ENCODE measurements around the gene CUL9. TPM values are rescaled to one million over a fixed set of nuclear protein-coding genes. Genes with fewer than 3 reads are reported as not detected.

The CUL9 gene
- total and polyA plus RNA-seq, 2 donors (not counting 1 experiment from before 2014, with no cell fraction given) = 6.7 to 32.2 TPM

GRCh38 chr6:43254846-43255245, 72.8 kb downstream of the CUL9 start:
- Histone ChIP-seq H4K20me1 (ENCODE audit: control insufficient read depth, extremely low read depth, insufficient read depth, low read length) (no peaks in the 10 kb centered on the region), H3K27me3 (ENCODE audit: control insufficient read depth, insufficient read depth, low read length) (peaks cover 19% of the 10 kb centered on the region), H3K27ac (ENCODE audit: insufficient read depth, low read length) (no peak overlapping the region), H3K9ac (ENCODE audit: insufficient read depth, low read length) (no peak overlapping the region), H3K4me3 (replicated peaks in 1 of 4; ENCODE audit: control extremely low read depth in 1 of 4, insufficient read depth in 1 of 4, low read depth in 3 of 4, low read length in 4 of 4) (no peak overlapping the region), H3K4me2 (ENCODE audit: extremely low read depth, insufficient read depth, low read length) (no peak overlapping the region), H2AFZ (ENCODE audit: low read length) (no peak overlapping the region), H3K9me3 (ENCODE audit: control insufficient read depth, insufficient read depth, low read depth, low read length) (no peaks in the 10 kb centered on the region), H3K36me3 (ENCODE audit: control insufficient read depth, insufficient read depth, low read length) (no peaks in the 10 kb centered on the region), H3K79me2 (ENCODE audit: control insufficient read depth, insufficient read depth, low read length) (no peaks in the 10 kb centered on the region), H3K4me1 (ENCODE audit: control insufficient read depth, extremely low read depth, insufficient read depth, low read length) (no peaks in the 10 kb centered on the region)
- no peak for TF ChIP-seq CTCF (conservative IDR thresholded peaks at IDR 0.05 in 1 of 2, IDR thresholded peaks at IDR 0.05 in 1 of 2; ENCODE audit: low read depth in 1 of 2, low read length in 2 of 2)
- TF ChIP-seq EZH2 (IDR thresholded peaks at IDR 0.05; ENCODE audit: low read length, missing control alignments) = no peak
- no peak for DNase-seq (ENCODE audit: low read depth in 2 of 2)

DNA sequence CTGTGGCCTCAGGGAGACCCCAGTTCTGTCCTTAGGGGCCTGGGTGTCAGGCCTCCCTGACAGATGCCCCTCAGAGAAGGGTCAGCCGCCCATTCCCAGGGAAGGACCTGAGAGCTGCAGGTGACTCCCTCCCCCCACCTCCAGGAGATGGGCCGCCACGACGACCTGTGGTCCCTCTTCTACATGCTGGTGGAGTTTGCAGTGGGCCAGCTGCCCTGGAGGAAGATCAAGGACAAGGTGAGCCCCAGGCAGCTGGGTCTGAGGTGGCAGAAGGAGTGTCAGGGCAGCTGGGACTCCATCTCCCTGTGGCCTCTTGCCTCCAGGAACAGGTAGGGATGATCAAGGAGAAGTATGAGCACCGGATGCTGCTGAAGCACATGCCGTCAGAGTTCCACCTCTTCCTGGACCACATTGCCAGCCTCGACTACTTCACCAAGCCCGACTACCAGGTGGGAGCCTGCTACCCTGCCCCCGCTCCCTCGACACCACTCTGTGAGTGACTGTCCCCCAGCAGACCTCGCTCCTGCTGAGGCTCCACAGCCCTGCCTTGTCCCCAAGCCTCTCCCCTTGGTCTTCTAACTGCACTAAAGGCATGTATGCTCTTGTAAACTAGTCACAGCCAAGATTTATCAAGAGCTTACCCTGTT, 73.5 kb downstream of the CUL9 start:
- Histone ChIP-seq H3K27ac (ENCODE audit: insufficient read depth, low read length) (no peak overlapping the region), H3K36me3 (ENCODE audit: control insufficient read depth, insufficient read depth, low read length) (no peaks in the 10 kb centered on the region), H2AFZ (ENCODE audit: low read length) (no peak overlapping the region), H3K79me2 (ENCODE audit: control insufficient read depth, insufficient read depth, low read length) (no peaks in the 10 kb centered on the region), H4K20me1 (ENCODE audit: control insufficient read depth, extremely low read depth, insufficient read depth, low read length) (no peaks in the 10 kb centered on the region), H3K9me3 (ENCODE audit: control insufficient read depth, insufficient read depth, low read depth, low read length) (no peaks in the 10 kb centered on the region), H3K4me3 (replicated peaks in 1 of 4; ENCODE audit: control extremely low read depth in 1 of 4, insufficient read depth in 1 of 4, low read depth in 3 of 4, low read length in 4 of 4) (no peak overlapping the region), H3K4me1 (ENCODE audit: control insufficient read depth, extremely low read depth, insufficient read depth, low read length) (no peaks in the 10 kb centered on the region), H3K4me2 (ENCODE audit: extremely low read depth, insufficient read depth, low read length) (no peak overlapping the region), H3K9ac (ENCODE audit: insufficient read depth, low read length) (no peak overlapping the region), H3K27me3 (ENCODE audit: control insufficient read depth, insufficient read depth, low read length) (peaks cover 17% of the 10 kb centered on the region)
- TF ChIP-seq CTCF (conservative IDR thresholded peaks at IDR 0.05 in 1 of 2, IDR thresholded peaks at IDR 0.05 in 1 of 2; ENCODE audit: low read depth in 1 of 2, low read length in 2 of 2) = no peak
- no peak for TF ChIP-seq EZH2 (IDR thresholded peaks at IDR 0.05; ENCODE audit: low read length, missing control alignments)
- DNase-seq (ENCODE audit: low read depth in 2 of 2) = no peak

DNA sequence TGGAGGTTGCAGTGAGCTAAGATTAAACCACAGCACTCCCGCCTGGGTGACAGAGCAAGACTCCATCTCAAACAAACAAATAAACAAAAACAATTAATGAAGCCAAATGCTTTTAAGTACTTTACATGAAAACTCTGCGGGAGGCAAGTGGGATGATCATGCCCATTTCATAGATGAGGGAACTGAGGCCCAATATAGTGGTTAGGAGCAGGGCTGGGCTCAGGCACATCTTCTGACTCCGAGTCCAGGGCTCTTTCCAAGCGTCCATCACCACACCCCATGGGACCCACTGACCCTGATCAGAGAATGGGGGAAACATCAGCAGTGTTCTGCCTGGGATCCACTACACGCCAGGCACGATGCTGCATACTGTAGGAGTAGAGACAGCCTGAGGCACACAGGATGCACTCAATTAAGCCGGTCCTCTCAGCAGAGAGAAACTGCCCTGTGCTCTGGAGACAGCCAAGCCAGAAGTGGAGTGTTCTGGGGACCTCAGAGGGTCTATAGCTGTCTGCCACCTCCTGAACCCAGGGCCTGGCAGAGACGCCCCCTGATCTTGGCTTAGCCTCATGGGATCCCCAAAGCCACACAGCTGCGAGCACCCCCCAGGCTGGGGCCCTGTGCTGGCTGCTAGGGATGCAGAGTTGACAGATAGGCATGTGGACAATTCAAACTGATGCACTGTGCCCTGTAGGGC, 74.8 kb downstream of the CUL9 start:
- Histone ChIP-seq H3K9me3 (ENCODE audit: control insufficient read depth, insufficient read depth, low read depth, low read length) (no peaks in the 10 kb centered on the region), H3K36me3 (ENCODE audit: control insufficient read depth, insufficient read depth, low read length) (no peaks in the 10 kb centered on the region), H2AFZ (ENCODE audit: low read length) (no peak overlapping the region), H3K9ac (ENCODE audit: insufficient read depth, low read length) (no peak overlapping the region), H3K27ac (ENCODE audit: insufficient read depth, low read length) (no peak overlapping the region), H3K27me3 (ENCODE audit: control insufficient read depth, insufficient read depth, low read length) (peaks cover 6% of the 10 kb centered on the region), H4K20me1 (ENCODE audit: control insufficient read depth, extremely low read depth, insufficient read depth, low read length) (no peaks in the 10 kb centered on the region), H3K4me1 (ENCODE audit: control insufficient read depth, extremely low read depth, insufficient read depth, low read length) (no peaks in the 10 kb centered on the region), H3K4me2 (ENCODE audit: extremely low read depth, insufficient read depth, low read length) (no peak overlapping the region), H3K79me2 (ENCODE audit: control insufficient read depth, insufficient read depth, low read length) (no peaks in the 10 kb centered on the region), H3K4me3 (replicated peaks in 1 of 4; ENCODE audit: control extremely low read depth in 1 of 4, insufficient read depth in 1 of 4, low read depth in 3 of 4, low read length in 4 of 4) (no peak overlapping the region)
- DNase-seq (ENCODE audit: low read depth in 2 of 2) = no peak
- no peak for TF ChIP-seq EZH2 (IDR thresholded peaks at IDR 0.05; ENCODE audit: low read length, missing control alignments)
- no peak for TF ChIP-seq CTCF (conservative IDR thresholded peaks at IDR 0.05 in 1 of 2, IDR thresholded peaks at IDR 0.05 in 1 of 2; ENCODE audit: low read depth in 1 of 2, low read length in 2 of 2)

All from fibroblast of lung (primary cell).